ENCODE results near the gene TEX22. TPM values are rescaled to one million over a fixed set of nuclear protein-coding genes. Genes with fewer than 3 reads are reported as not detected.
"Not testable (repeated sequence)": the region's sequence is repeated elsewhere in the genome, so short reads cannot be mapped to it uniquely, and the experiment has no call there.

Gene TEX22
- total RNA-seq, 5 donors from 2014 or later (not counting 1 experiment from before 2014, with no cell fraction given), result 0.93 to 9.0 (median 6.0) TPM

GRCh38 chr14:105357626-105358025 is 40.7 kb upstream of the TEX22 start:
- no peaks in the 10 kb centered on the region for H3K4me1 ChIP-seq (ENCODE audit: control insufficient read depth in 1 of 2, extremely low read depth in 1 of 2, insufficient read depth in 2 of 2, low read length in 2 of 2)
- WGBS (ENCODE audit: insufficient coverage), result 91% methylated on average over 15 of the region's 17 CpGs
- ChIA-PET POLR2A (no interaction called here), CTCF (no interaction called here)
- no peak overlapping the region for H3K27ac ChIP-seq (ENCODE audit: low read length)
- peaks cover 8 to 11% of the 10 kb centered on the region in 2 donors for H3K36me3 ChIP-seq (ENCODE audit: control insufficient read depth in 2 of 2, extremely low read depth in 1 of 2, insufficient read depth in 1 of 2, low read length in 1 of 2)
- Mint-ChIP-seq H3K4me1 (no peaks in the 10 kb centered on the region), H3K4me3 (no peak overlapping the region), H3K9me3 (no peaks in the 10 kb centered on the region), H3K36me3 (peaks cover 5% of the 10 kb centered on the region), H3K27me3 (no peaks in the 10 kb centered on the region), H3K27ac (no peak overlapping the region)
- ATAC-seq (replicated peaks in 1 of 4) (no peak), DNase-seq (no peak)
- H3K4me3 ChIP-seq (ENCODE audit: control insufficient read depth in 1 of 2, extremely low read depth in 1 of 2, low read length in 1 of 2), result no peak overlapping the region
- H3K27me3 ChIP-seq (replicated peaks in 1 of 2; ENCODE audit: control insufficient read depth in 2 of 2, extremely low read depth in 1 of 2, insufficient read depth in 2 of 2, low read length in 1 of 2), result no peaks in the 10 kb centered on the region
- H3K9me3 ChIP-seq, result no peaks in the 10 kb centered on the region

GRCh38 chr14:105358140-105358846 is 40.0 kb upstream of the TEX22 start:
- no peak for ATAC-seq (replicated peaks in 1 of 4)

GRCh38 chr14:105358943-105359342 is 39.4 kb upstream of the TEX22 start:
- no peaks in the 10 kb centered on the region for H3K27me3 Mint-ChIP-seq
- no peaks in the 10 kb centered on the region for H3K27me3 ChIP-seq (replicated peaks in 1 of 2; ENCODE audit: control insufficient read depth in 2 of 2, extremely low read depth in 1 of 2, insufficient read depth in 2 of 2, low read length in 1 of 2)
- no peaks in the 10 kb centered on the region for H3K9me3 Mint-ChIP-seq
- H3K36me3 Mint-ChIP-seq, result peaks cover 5% of the 10 kb centered on the region
- peaks cover 0 to 2% of the 10 kb centered on the region in 2 experiments for H3K4me1 ChIP-seq (ENCODE audit: control insufficient read depth in 1 of 2, extremely low read depth in 1 of 2, insufficient read depth in 2 of 2, low read length in 2 of 2)
- no peak overlapping the region for H3K4me3 ChIP-seq (ENCODE audit: control insufficient read depth in 1 of 2, extremely low read depth in 1 of 2, low read length in 1 of 2)
- CTCF ChIA-PET, result no interaction called here
- DNase-seq (no peak), ATAC-seq (replicated peaks in 1 of 4) (no peak)
- peaks cover 8 to 11% of the 10 kb centered on the region in 2 donors for H3K36me3 ChIP-seq (ENCODE audit: control insufficient read depth in 2 of 2, extremely low read depth in 1 of 2, insufficient read depth in 1 of 2, low read length in 1 of 2)
- H3K4me1 Mint-ChIP-seq, result peaks cover 0 to 10% (median 5%) of the 10 kb centered on the region in 3 donors
- H3K27ac Mint-ChIP-seq, result no peak overlapping the region
- no peak overlapping the region for H3K4me3 Mint-ChIP-seq
- H3K27ac ChIP-seq (ENCODE audit: low read length), result no peak overlapping the region
- 96% methylated on average over 13 of the region's 16 CpGs for WGBS (ENCODE audit: insufficient coverage)
- POLR2A ChIA-PET, result no interaction called here
- no peaks in the 10 kb centered on the region for H3K9me3 ChIP-seq

More at GRCh38 chr14:105358140-105358846, 40.0 kb upstream of the TEX22 start:
- POLR2A ChIA-PET, result no interaction called here
- 94% methylated on average over 24 of the region's 25 CpGs for WGBS (ENCODE audit: insufficient coverage)
- no peaks in the 10 kb centered on the region for H3K9me3 ChIP-seq
- no peak overlapping the region for H3K4me3 Mint-ChIP-seq
- H3K9me3 Mint-ChIP-seq, result no peaks in the 10 kb centered on the region
- CTCF ChIA-PET, result no interaction called here
- peaks cover 5% of the 10 kb centered on the region for H3K36me3 Mint-ChIP-seq
- H3K36me3 ChIP-seq (ENCODE audit: control insufficient read depth in 2 of 2, extremely low read depth in 1 of 2, insufficient read depth in 1 of 2, low read length in 1 of 2), result peaks cover 8 to 11% of the 10 kb centered on the region in 2 donors
- no peaks in the 10 kb centered on the region for H3K4me1 ChIP-seq (ENCODE audit: control insufficient read depth in 1 of 2, extremely low read depth in 1 of 2, insufficient read depth in 2 of 2, low read length in 2 of 2)
- H3K4me3 ChIP-seq (ENCODE audit: control insufficient read depth in 1 of 2, extremely low read depth in 1 of 2, low read length in 1 of 2), result no peak overlapping the region
- H3K4me1 Mint-ChIP-seq, result peaks cover 0 to 4% (median 0%) of the 10 kb centered on the region in 3 donors
- H3K27ac ChIP-seq (ENCODE audit: low read length), result no peak overlapping the region
- no peaks in the 10 kb centered on the region for H3K27me3 Mint-ChIP-seq
- no peaks in the 10 kb centered on the region for H3K27me3 ChIP-seq (replicated peaks in 1 of 2; ENCODE audit: control insufficient read depth in 2 of 2, extremely low read depth in 1 of 2, insufficient read depth in 2 of 2, low read length in 1 of 2)
- H3K27ac Mint-ChIP-seq, result no peak overlapping the region
- no peak for DNase-seq

GRCh38 chr14:105361412-105361811 is 36.9 kb upstream of the TEX22 start:
- H3K27ac Mint-ChIP-seq; H3K9me3 ChIP-seq; H3K36me3 ChIP-seq (ENCODE audit: control insufficient read depth in 2 of 2, extremely low read depth in 1 of 2, insufficient read depth in 1 of 2, low read length in 1 of 2); H3K9me3 Mint-ChIP-seq; POLR2A ChIA-PET; H3K4me3 ChIP-seq (ENCODE audit: control insufficient read depth in 1 of 2, extremely low read depth in 1 of 2, low read length in 1 of 2); H3K36me3 Mint-ChIP-seq; H3K27me3 ChIP-seq (replicated peaks in 1 of 2; ENCODE audit: control insufficient read depth in 2 of 2, extremely low read depth in 1 of 2, insufficient read depth in 2 of 2, low read length in 1 of 2); ATAC-seq (replicated peaks in 1 of 4); CTCF ChIA-PET; H3K27ac ChIP-seq (ENCODE audit: low read length); DNase-seq; H3K4me3 Mint-ChIP-seq; H3K27me3 Mint-ChIP-seq: not testable (repeated sequence)
- no CpG with 5 or more reads among the region's 10 CpGs for WGBS (ENCODE audit: insufficient coverage)
- H3K4me1 ChIP-seq (ENCODE audit: control insufficient read depth in 1 of 2, extremely low read depth in 1 of 2, insufficient read depth in 2 of 2, low read length in 2 of 2), result peaks cover 0 to 17% of the 10 kb centered on the region in 2 experiments
- H3K4me1 Mint-ChIP-seq, result peaks cover 0 to 12% (median 6%) of the 10 kb centered on the region in 3 donors

- Histone ChIP-seq H3K36me3 (ENCODE audit: control insufficient read depth in 2 of 2, extremely low read depth in 1 of 2, insufficient read depth in 1 of 2, low read length in 1 of 2) (peaks cover 3 to 12% of the 10 kb centered on the region in 2 donors), H3K27me3 (replicated peaks in 1 of 2; ENCODE audit: control insufficient read depth in 2 of 2, extremely low read depth in 1 of 2, insufficient read depth in 2 of 2, low read length in 1 of 2) (no peaks in the 10 kb centered on the region), H3K27ac (ENCODE audit: low read length) (no peak overlapping the region), H3K4me3 (ENCODE audit: control insufficient read depth in 1 of 2, extremely low read depth in 1 of 2, low read length in 1 of 2) (peak overlapping the region in 1 of 2 donors; percentile 19), H3K9me3 (no peaks in the 10 kb centered on the region), H3K4me1 (ENCODE audit: control insufficient read depth in 1 of 2, extremely low read depth in 1 of 2, insufficient read depth in 2 of 2, low read length in 2 of 2) (peaks cover 0 to 17% of the 10 kb centered on the region in 2 experiments)
- Mint-ChIP-seq H3K36me3 (peaks cover 8% of the 10 kb centered on the region), H3K4me1 (peaks cover 0 to 12% (median 6%) of the 10 kb centered on the region in 3 donors), H3K9me3 (no peaks in the 10 kb centered on the region), H3K4me3 (peak overlapping the region; percentile 18 to 68 (median 68)), H3K27me3 (no peaks in the 10 kb centered on the region), H3K27ac (no peak overlapping the region)
- DNase-seq (peak in 32 of 35 experiments; percentile 24 to 71 (median 42)), ATAC-seq (replicated peaks in 1 of 4) (peak; percentile 85 to 90 (median 88))
- 10% methylated on average over 49 of the region's 58 CpGs for WGBS (ENCODE audit: insufficient coverage)
- CTCF ChIA-PET, result interaction anchor here in 1 of 2 donors (0.6 kb wide), 1 partner anchor 261 kb away, joined by 3 read pairs; no protein-coding TSS in a partner anchor
- POLR2A ChIA-PET, result no interaction called here
These were observed 34.3 kb upstream of the TEX22 start for GRCh38 chr14:105363847-105364708.

GRCh38 chr14:105365101-105365500 is 33.2 kb upstream of the TEX22 start:
- Histone ChIP-seq H3K27me3 (replicated peaks in 1 of 2; ENCODE audit: control insufficient read depth in 2 of 2, extremely low read depth in 1 of 2, insufficient read depth in 2 of 2, low read length in 1 of 2) (no peaks in the 10 kb centered on the region), H3K4me3 (ENCODE audit: control insufficient read depth in 1 of 2, extremely low read depth in 1 of 2, low read length in 1 of 2) (no peak overlapping the region), H3K27ac (ENCODE audit: low read length) (no peak overlapping the region), H3K36me3 (ENCODE audit: control insufficient read depth in 2 of 2, extremely low read depth in 1 of 2, insufficient read depth in 1 of 2, low read length in 1 of 2) (peaks cover 3 to 12% of the 10 kb centered on the region in 2 donors), H3K4me1 (ENCODE audit: control insufficient read depth in 1 of 2, extremely low read depth in 1 of 2, insufficient read depth in 2 of 2, low read length in 2 of 2) (peaks cover 0 to 17% of the 10 kb centered on the region in 2 experiments), H3K9me3 (no peaks in the 10 kb centered on the region)
- Mint-ChIP-seq H3K4me1 (peaks cover 0 to 12% (median 6%) of the 10 kb centered on the region in 3 donors), H3K9me3 (no peaks in the 10 kb centered on the region), H3K36me3 (peaks cover 8% of the 10 kb centered on the region), H3K27ac (no peak overlapping the region), H3K4me3 (no peak overlapping the region), H3K27me3 (no peaks in the 10 kb centered on the region)
- DNase-seq (no peak), ATAC-seq (replicated peaks in 1 of 4) (no peak)
- ChIA-PET CTCF (interaction anchor here in 1 of 2 donors (0.6 kb wide), 1 partner anchor 262 kb away, joined by 3 read pairs; no protein-coding TSS in a partner anchor), POLR2A (no interaction called here)
- 93% methylated on average over 10 of the region's 11 CpGs for WGBS (ENCODE audit: insufficient coverage)
